Measurements from ENCODE around the gene KYNU.
"Not testable (repeated sequence)": the region's sequence is repeated elsewhere in the genome, so short reads cannot be mapped to it uniquely, and the experiment has no call there.

The KYNU gene

DNA sequence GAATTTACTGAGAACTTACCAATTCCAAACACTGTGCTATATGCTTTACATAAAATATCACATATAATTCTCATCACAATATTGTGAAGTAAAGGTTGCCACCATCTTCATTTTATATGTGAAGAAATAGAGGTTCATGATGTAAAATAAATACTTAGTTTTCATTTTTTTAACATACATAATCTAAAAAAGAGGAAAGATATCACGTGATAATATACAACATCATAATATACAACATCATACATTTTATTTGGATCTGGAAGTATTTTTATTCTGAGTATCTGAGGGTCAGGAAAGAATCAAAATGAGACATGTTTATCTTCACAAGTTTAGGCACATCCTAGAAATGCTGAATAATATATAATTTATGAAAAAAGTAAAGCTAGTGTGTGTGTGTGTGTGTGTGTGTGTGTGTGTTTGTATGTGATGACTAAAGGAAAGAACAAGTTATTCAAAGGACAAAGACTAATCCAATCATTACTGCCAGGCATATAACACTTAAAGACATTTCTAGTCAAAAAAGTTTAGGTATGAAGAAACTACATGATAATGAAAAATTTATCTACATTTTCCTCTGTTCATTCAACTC is 186.2 kb downstream of the KYNU start:
- no peak overlapping the region for H3K4me3 ChIP-seq (ENCODE audit: low read depth, low read length)
- H3K27me3 ChIP-seq (replicated peaks) = no peaks in the 10 kb centered on the region
- in situ Hi-C loops (cut with HindIII; ENCODE audit: low pct_ligation_motif_present, low sequenced_read_pairs) = no loop called here
- no peaks in the 10 kb centered on the region for H3K36me3 ChIP-seq (replicated peaks)
- no peak for DNase-seq
- TF ChIP-seq, protein P1, sequence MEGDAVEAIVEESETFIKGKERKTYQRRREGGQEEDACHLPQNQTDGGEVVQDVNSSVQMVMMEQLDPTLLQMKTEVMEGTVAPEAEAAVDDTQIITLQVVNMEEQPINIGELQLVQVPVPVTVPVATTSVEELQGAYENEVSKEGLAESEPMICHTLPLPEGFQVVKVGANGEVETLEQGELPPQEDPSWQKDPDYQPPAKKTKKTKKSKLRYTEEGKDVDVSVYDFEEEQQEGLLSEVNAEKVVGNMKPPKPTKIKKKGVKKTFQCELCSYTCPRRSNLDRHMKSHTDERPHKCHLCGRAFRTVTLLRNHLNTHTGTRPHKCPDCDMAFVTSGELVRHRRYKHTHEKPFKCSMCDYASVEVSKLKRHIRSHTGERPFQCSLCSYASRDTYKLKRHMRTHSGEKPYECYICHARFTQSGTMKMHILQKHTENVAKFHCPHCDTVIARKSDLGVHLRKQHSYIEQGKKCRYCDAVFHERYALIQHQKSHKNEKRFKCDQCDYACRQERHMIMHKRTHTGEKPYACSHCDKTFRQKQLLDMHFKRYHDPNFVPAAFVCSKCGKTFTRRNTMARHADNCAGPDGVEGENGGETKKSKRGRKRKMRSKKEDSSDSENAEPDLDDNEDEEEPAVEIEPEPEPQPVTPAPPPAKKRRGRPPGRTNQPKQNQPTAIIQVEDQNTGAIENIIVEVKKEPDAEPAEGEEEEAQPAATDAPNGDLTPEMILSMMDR (IDR thresholded peaks at IDR 0.05; ENCODE audit: low read depth, low read length, missing control alignments) = no peak
- H3K27ac ChIP-seq = no peak overlapping the region

GRCh38 chr2:143068094-143068493 is 190.6 kb downstream of the KYNU start:
- Histone ChIP-seq H3K36me3 (replicated peaks) (no peaks in the 10 kb centered on the region), H3K27me3 (replicated peaks) (no peaks in the 10 kb centered on the region), H3K27ac (no peak overlapping the region), H3K4me3 (ENCODE audit: low read depth, low read length) (no peak overlapping the region)
- in situ Hi-C loops (cut with HindIII; ENCODE audit: low pct_ligation_motif_present, low sequenced_read_pairs) = no loop called here
- TF ChIP-seq, protein P1 (IDR thresholded peaks at IDR 0.05; ENCODE audit: low read depth, low read length, missing control alignments) = no peak
- no peak for DNase-seq

DNA sequence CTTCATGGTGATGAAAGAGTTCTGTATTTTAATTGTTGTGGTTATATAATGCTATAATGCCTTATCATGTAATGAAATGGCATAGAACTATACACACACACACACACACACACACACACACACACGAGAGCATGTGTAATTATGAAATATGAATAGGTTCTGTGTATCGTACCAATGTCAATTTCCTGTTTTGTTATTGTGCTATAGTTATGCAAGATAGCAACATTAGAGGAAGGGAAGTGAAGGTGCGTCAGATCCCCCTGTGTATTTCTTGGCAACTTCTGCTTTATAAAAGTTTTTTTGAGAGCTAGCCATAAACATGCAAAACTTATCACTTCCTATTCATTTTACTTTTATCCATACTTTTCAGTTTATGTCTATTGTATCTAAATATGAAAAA is 191.0 kb downstream of the KYNU start:
- in situ Hi-C loops (cut with HindIII; ENCODE audit: low pct_ligation_motif_present, low sequenced_read_pairs) = no loop called here
- no peak for DNase-seq
- TF ChIP-seq, protein P1 (IDR thresholded peaks at IDR 0.05; ENCODE audit: low read depth, low read length, missing control alignments) = no peak
- Histone ChIP-seq H3K36me3 (replicated peaks) (no peaks in the 10 kb centered on the region), H3K27me3 (replicated peaks) (no peaks in the 10 kb centered on the region), H3K4me3 (ENCODE audit: low read depth, low read length) (no peak overlapping the region), H3K27ac (no peak overlapping the region)

DNA sequence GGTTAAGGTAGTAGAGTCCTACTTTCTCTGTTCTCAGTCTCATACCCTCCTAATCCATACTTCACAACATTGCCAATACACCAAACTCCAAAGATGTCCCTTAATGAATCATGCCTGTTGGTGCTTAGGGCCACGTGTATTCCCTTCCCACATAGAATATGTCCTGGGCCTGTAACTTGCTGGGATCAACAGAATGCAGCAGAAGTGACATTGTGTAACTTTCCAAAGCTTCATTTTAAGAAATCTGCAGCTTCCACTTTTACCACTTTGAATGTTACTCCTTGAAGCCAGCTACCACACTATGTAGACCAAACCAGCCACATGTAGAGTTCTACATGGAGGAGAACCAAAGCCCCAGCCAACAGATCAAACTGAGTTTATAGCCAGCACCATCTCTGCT is 193.2 kb downstream of the KYNU start:
- DNase-seq = no peak
- Histone ChIP-seq H3K27ac (no peak overlapping the region), H3K27me3 (replicated peaks) (no peaks in the 10 kb centered on the region), H3K36me3 (replicated peaks) (no peaks in the 10 kb centered on the region), H3K4me3 (ENCODE audit: low read depth, low read length) (no peak overlapping the region)
- TF ChIP-seq, protein P1 (IDR thresholded peaks at IDR 0.05; ENCODE audit: low read depth, low read length, missing control alignments) = no peak
- in situ Hi-C loops (cut with HindIII; ENCODE audit: low pct_ligation_motif_present, low sequenced_read_pairs) = no loop called here

DNA sequence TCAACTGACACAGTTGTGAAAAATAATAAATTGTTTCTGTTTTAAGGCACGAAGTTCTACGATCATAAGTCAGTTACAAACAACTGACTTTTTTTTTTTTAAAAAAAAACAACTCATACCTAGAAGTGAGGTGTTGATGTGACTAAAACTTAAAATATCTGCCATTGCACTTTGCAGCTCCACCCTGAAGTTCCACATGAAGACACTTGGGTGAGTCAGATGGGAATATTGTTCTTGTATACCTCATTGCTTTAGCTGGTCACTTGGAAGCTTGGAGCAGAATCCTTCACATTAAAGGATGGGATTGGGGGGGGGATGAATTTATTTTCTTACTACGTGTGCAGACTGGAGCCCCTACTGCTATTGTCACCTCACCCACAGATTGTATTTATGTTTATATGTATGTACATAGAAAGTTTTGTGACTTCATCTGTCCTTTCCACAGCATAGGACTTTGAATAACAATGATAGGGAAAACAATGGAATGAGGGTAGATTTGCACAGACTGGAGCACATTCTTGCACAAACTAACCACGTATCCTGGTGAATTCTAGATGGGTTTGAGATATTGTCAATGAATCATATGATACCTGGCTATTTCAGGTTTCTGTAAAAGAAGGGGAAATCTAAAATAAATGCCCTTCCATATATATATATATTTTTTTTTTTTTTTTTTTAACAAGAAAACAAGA is 193.9 kb downstream of the KYNU start:
- H3K4me3 ChIP-seq (ENCODE audit: low read depth, low read length) = no peak overlapping the region
- no peaks in the 10 kb centered on the region for H3K27me3 ChIP-seq (replicated peaks)
- TF ChIP-seq, protein P1 (IDR thresholded peaks at IDR 0.05; ENCODE audit: low read depth, low read length, missing control alignments) = no peak
- H3K27ac ChIP-seq = no peak overlapping the region
- in situ Hi-C loops (cut with HindIII; ENCODE audit: low pct_ligation_motif_present, low sequenced_read_pairs) = no loop called here
- DNase-seq = no peak
- H3K36me3 ChIP-seq (replicated peaks) = no peaks in the 10 kb centered on the region

- DNase-seq; H3K27me3 ChIP-seq (replicated peaks); H3K36me3 ChIP-seq (replicated peaks); in situ Hi-C loops (cut with HindIII; ENCODE audit: low pct_ligation_motif_present, low sequenced_read_pairs); H3K4me3 ChIP-seq (ENCODE audit: low read depth, low read length); H3K27ac ChIP-seq: not testable (repeated sequence)
These were observed 197.4 kb downstream of the KYNU start for GRCh38 chr2:143074913-143075312.
